ENCODE measurements around the gene IL10RA. TPM values are rescaled to one million over a fixed set of nuclear protein-coding genes. Genes with fewer than 3 reads are reported as not detected.
A peak's percentile ranks its signal among the peaks of the same experiment; 100 is the strongest.

IL10RA gene
- total and polyA plus RNA-seq, 12 donors, result 2.0 to 29.9 (median 3.8) TPM

GRCh38 chr11:118042796-118043195, 56.6 kb downstream of the IL10RA start:
- Histone ChIP-seq H3K9me3 (no peaks in the 10 kb centered on the region), H3K27me3 (peaks cover 0 to 13% (median 0%) of the 10 kb centered on the region in 7 donors), H3K4me1 (peaks cover 0 to 4% (median 0%) of the 10 kb centered on the region in 9 donors), H3K36me3 (no peaks in the 10 kb centered on the region), H3K4me3 (no peak overlapping the region), H3K27ac (no peak overlapping the region)
- no peak for TF ChIP-seq CTCF (IDR thresholded peaks at IDR 0.05)
- WGBS, 2 donors, result 63 to 69% methylated on average over 4 of the region's 4 CpGs
- intact Hi-C loops (cut with DNase I), result loop anchor here in 2 of 10 donors (10.0 kb wide), 2 partner anchors 88 to 588 kb away; no protein-coding TSS in a partner anchor
- DNase-seq, result no peak
- ATAC-seq, result no peak

- intact Hi-C loops (cut with DNase I), result loop anchor here in 2 of 10 donors (5.0 to 10.0 kb wide), 3 partner anchors 90 to 590 kb away; no protein-coding TSS in a partner anchor
- Histone ChIP-seq H3K27me3 (peaks cover 0 to 4% (median 0%) of the 10 kb centered on the region in 7 donors), H3K36me3 (no peaks in the 10 kb centered on the region), H3K9me3 (no peaks in the 10 kb centered on the region), H3K4me3 (no peak overlapping the region), H3K4me1 (peaks cover 0 to 6% (median 0%) of the 10 kb centered on the region in 9 donors), H3K27ac (peak overlapping the region in 1 of 10 donors; percentile 68)
- no peak for DNase-seq
- no peak for ATAC-seq
- WGBS, 2 donors, result 76 to 91% methylated on average over 2 of the region's 2 CpGs
- no peak for TF ChIP-seq CTCF (IDR thresholded peaks at IDR 0.05)
Measured at GRCh38 chr11:118045191-118045590, 59.0 kb downstream of the IL10RA start.

GRCh38 chr11:118046051-118046963, 60.1 kb downstream of the IL10RA start:
- intact Hi-C loops (cut with DNase I), result loop anchor here in 2 of 10 donors (5.0 to 10.0 kb wide), 3 partner anchors 92 to 592 kb away; no protein-coding TSS in a partner anchor
- Histone ChIP-seq H3K27ac (peak overlapping the region in 1 of 10 donors; percentile 68), H3K4me1 (peaks cover 0 to 13% (median 0%) of the 10 kb centered on the region in 9 donors), H3K9me3 (no peaks in the 10 kb centered on the region), H3K4me3 (no peak overlapping the region), H3K36me3 (no peaks in the 10 kb centered on the region), H3K27me3 (no peaks in the 10 kb centered on the region)
- 63 to 66% methylated on average over 5 of the region's 5 CpGs for WGBS, 2 donors
- TF ChIP-seq CTCF (IDR thresholded peaks at IDR 0.05), result no peak
- DNase-seq, result no peak
- ATAC-seq, result no peak

GRCh38 chr11:118046964-118047700, 60.9 kb downstream of the IL10RA start:
- TF ChIP-seq CTCF (IDR thresholded peaks at IDR 0.05), result no peak
- WGBS, 2 donors, result 88 to 91% methylated on average over 8 of the region's 8 CpGs
- Histone ChIP-seq H3K27me3 (no peaks in the 10 kb centered on the region), H3K9me3 (no peaks in the 10 kb centered on the region), H3K4me1 (peaks cover 0 to 17% (median 0%) of the 10 kb centered on the region in 9 donors), H3K4me3 (no peak overlapping the region), H3K36me3 (no peaks in the 10 kb centered on the region), H3K27ac (peak overlapping the region in 1 of 10 donors; percentile 68)
- DNase-seq (no peak), ATAC-seq (no peak)
- intact Hi-C loops (cut with DNase I), result loop anchor here in 2 of 10 donors (5.0 to 10.0 kb wide), 3 partner anchors 92 to 592 kb away; no protein-coding TSS in a partner anchor

All from heart right ventricle (tissue), 16 donors.